WERI-Rb-1 (cell line): ENCODE measurements around the gene NAE1.

Experiments used
- DNase-seq: peaks from one replicate; pipeline ENCODE4 v3.0.0-alpha.2; 2020
- H3K27ac ChIP-seq: fragments of 250-450 bp; sonication (Bioruptor Pico); 2 replicates; pipeline ENCODE4 v1.5.1; 2020; ENCODE audit warnings: mild to moderate bottlenecking, moderate library complexity
- H3K27me3 ChIP-seq: fragments of 250-450 bp; sonication (Bioruptor Pico); 2 replicates; pipeline ENCODE4 v1.5.1; 2021; ENCODE audit warnings: mild to moderate bottlenecking, low read depth, moderate library complexity; ENCODE audit not compliant: insufficient read depth, severe bottlenecking
- H3K36me3 ChIP-seq: fragments of 250-450 bp; sonication (Bioruptor Pico); 2 replicates; pipeline ENCODE4 v1.5.1; 2020; ENCODE audit warnings: mild to moderate bottlenecking, moderate library complexity
- H3K4me3 ChIP-seq: 2 replicates; pipeline ENCODE4 v1.5.1; 2011; ENCODE audit warnings: low read depth, mild to moderate bottlenecking, control low read depth, low read length
- H3K9me3 ChIP-seq: fragments of 250-450 bp; sonication (Bioruptor Pico); 2 replicates; pipeline ENCODE4 v1.5.1; 2021; ENCODE audit warnings: mild to moderate bottlenecking, moderate library complexity; ENCODE audit not compliant: severe bottlenecking
- TF ChIP-seq, protein P1 (sequence below): IDR thresholded peaks from 2 replicates; pipeline ENCODE4 v1.5.1; 2011; ENCODE audit warnings: low read depth, mild to moderate bottlenecking, control low read depth, inconsistent platforms, low read length

Gene NAE1

DNA sequence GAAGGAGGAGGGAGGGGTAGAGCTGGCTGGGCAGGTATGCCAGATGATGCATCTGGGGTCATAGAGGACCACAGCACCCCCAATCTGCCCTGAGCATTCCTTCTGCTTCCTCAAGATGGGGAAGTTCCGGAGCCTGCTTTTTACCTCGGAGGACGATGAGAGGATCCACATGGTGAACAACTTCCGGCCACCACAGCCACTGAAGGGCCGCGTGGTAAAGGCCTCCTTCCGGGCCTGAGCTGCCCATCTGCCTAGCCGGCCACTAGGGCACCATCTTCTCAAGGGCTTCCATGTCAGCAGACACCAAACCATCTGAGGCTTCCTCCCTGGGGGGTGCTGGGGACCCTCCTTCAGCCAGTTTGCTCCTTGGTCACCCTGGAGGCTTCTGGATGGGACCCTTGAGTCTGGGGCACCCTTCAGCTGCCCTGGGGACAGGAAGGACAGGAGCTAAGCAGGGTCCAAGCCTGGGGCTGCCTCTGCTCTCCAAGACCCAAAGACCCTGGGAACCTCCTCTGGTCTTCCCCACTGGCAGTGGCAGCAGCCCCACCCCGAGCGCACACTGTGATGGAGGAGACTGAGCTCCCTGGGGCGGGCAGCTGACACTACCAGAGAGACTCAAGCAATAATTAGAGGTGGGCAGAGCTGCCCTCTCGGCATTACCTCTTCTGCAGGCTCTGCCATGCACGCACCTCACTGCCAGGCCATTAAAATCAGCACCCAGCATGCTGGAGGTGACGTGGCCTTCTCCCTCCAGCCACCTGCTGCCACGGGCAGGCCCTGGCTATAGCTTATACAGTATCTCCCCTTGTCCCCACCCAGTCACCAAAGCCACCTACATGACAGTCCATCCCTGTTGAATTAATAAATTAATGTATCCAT lies 22.7 kb upstream of the NAE1 start:
- no peaks in the 10 kb centered on the region for H3K27me3 ChIP-seq
- TF ChIP-seq, protein P1, sequence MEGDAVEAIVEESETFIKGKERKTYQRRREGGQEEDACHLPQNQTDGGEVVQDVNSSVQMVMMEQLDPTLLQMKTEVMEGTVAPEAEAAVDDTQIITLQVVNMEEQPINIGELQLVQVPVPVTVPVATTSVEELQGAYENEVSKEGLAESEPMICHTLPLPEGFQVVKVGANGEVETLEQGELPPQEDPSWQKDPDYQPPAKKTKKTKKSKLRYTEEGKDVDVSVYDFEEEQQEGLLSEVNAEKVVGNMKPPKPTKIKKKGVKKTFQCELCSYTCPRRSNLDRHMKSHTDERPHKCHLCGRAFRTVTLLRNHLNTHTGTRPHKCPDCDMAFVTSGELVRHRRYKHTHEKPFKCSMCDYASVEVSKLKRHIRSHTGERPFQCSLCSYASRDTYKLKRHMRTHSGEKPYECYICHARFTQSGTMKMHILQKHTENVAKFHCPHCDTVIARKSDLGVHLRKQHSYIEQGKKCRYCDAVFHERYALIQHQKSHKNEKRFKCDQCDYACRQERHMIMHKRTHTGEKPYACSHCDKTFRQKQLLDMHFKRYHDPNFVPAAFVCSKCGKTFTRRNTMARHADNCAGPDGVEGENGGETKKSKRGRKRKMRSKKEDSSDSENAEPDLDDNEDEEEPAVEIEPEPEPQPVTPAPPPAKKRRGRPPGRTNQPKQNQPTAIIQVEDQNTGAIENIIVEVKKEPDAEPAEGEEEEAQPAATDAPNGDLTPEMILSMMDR, result no peak
- H3K4me3 ChIP-seq, result no peak overlapping the region
- no peaks in the 10 kb centered on the region for H3K36me3 ChIP-seq
- no peak overlapping the region for H3K27ac ChIP-seq
- no peaks in the 10 kb centered on the region for H3K9me3 ChIP-seq
- no peak for DNase-seq

DNA sequence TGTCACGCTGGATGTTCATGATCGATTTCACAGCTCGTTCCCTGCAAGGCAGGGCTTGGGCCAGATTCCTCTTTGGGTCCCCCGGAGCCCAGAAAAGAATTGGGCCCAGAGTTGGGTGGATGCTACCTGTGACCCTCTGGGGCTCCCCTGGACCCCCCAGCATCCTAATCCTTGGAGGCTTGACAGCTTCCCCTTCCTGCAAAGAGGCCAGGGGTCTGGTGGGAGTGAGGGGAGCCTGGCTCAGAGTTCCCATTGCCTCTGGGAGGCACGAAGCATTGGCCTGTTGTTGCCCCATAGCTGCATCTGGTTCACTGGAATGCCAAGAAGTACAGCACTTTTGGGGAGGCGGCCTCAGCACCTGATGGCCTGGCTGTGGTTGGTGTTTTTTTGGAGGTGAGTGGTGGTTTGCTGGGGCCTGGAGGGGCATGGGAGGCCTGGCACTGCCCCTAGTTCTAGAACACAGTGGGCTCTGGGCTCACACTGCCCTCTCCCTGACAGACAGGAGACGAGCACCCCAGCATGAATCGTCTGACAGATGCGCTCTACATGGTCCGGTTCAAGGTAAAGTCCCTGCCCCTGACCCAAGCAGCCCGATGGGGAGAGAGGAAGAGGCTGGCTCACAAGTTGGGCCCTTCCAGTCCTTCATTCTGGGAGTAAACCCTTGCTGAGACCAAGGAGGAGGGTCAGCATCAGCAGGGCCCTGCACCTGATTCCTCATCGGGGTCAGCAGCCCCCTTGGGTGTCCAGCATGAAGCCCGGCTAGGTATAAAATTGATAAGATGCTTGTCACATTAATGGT lies 20.6 kb upstream of the NAE1 start:
- no peak for DNase-seq
- Histone ChIP-seq H3K9me3 (no peaks in the 10 kb centered on the region), H3K27ac (no peak overlapping the region), H3K36me3 (no peaks in the 10 kb centered on the region), H3K4me3 (no peak overlapping the region), H3K27me3 (no peaks in the 10 kb centered on the region)
- TF ChIP-seq, protein P1, result no peak

DNA sequence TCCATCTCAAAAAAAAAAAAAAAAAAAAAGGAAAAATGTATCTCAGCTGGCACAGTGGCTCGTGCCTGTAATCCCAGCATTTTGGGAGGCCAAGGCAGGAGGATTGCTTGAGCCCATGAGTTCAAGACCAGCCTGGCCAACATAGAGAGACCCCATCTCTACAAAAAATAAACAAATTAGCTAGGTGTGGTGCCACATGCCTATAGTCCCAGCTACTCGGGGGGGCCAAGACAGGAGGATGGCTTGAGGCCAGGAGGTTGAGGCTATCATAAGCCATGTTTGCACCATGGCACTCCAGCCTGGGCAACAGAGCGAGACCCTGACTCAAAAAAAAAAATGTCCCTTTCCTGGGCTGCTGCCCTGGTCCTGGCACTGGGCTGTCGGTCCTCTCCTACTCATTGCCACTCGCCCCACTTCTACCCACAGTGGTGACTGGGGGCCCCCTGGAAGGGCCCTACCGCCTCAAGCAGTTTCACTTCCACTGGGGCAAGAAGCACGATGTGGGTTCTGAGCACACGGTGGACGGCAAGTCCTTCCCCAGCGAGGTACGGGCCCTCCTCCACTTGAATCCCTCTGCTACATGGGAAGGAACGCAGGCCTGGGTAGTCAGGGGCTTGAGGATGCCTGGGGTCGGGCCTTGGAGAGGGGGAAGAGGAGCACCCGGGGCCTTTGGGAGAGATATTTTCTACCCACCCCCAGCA lies 19.5 kb upstream of the NAE1 start:
- H3K27me3 ChIP-seq, result peaks cover 7% of the 10 kb centered on the region
- no peaks in the 10 kb centered on the region for H3K36me3 ChIP-seq
- H3K27ac ChIP-seq, result no peak overlapping the region
- DNase-seq, result no peak
- H3K4me3 ChIP-seq, result no peak overlapping the region
- no peaks in the 10 kb centered on the region for H3K9me3 ChIP-seq
- TF ChIP-seq, protein P1, result no peak

DNA sequence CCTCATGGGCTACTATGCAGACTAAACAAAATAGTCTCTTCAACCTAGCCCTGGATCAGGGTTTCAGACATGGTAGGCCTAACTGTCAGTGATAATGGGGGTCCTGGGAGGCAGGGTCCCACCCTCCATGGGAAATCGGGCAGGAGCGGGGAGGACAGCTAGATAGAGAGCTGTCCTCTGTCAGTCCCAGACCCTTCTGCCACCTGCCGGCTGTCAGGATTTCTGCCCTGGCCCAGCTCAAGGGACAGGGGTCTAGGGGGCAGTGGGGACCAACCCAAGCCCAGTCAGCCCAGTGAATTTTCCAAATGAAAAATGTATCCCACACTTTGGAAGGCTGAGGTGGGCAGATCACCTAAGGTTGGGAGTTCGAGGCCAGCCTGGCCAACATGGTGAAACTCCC lies 18.8 kb upstream of the NAE1 start:
- Histone ChIP-seq H3K27ac (no peak overlapping the region), H3K9me3 (no peaks in the 10 kb centered on the region), H3K4me3 (no peak overlapping the region), H3K36me3 (no peaks in the 10 kb centered on the region), H3K27me3 (peaks cover 12% of the 10 kb centered on the region)
- TF ChIP-seq, protein P1, result no peak
- no peak for DNase-seq

DNA sequence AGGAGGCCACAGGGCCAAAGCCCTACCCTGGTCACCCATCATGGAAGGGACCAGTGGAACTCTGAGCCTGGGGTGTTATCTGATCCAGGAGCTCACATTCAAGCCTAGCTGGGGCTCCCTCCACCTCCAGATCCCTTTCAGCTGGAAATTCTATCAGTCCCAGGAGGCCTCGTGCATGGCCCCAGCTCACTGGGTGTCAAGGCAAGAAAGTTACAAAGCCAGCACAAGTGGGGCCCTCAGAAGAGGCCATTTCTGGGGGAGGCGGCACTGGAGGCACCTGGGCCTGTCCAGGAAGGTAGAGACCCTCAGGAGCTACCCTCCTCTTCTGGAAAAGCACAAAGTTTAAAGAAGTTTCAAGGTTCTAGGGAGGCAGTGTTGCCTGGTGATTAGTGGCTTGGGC lies 18.2 kb upstream of the NAE1 start:
- Histone ChIP-seq H3K4me3 (no peak overlapping the region), H3K9me3 (no peaks in the 10 kb centered on the region), H3K27ac (no peak overlapping the region), H3K27me3 (peaks cover 15% of the 10 kb centered on the region), H3K36me3 (no peaks in the 10 kb centered on the region)
- TF ChIP-seq, protein P1, result no peak
- no peak for DNase-seq
